NCI-H526 treated with DMSO at 0.1 percent for 48 hours (cell line): ENCODE results near the gene RIMS1.

ENCODE experiments used
- DNase-seq: peaks from one replicate; lab custom pipeline; 2025; lab: John Stamatoyannopoulos, UW

Gene RIMS1

DNA sequence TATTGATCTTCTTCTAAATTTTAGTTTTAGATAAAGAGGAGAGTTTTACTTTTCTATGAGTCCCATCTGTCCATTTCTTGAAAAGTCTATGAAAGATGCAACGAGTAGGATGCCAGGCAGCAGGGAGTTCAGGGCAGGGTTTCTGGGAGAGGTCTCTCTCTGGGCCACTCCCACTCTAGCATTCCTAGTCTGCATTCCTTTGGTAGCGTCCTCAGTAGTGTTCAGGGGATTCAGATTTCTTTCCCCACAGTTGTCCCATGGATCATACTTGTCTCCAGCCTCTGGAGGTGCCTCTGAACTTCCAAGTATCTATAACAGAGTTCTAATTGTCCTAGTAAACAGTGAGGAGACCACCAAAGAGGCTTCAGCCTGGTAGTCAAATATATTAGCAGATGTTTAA lies 225.3 kb downstream of the RIMS1 start:
- DNase-seq = no peak

DNA sequence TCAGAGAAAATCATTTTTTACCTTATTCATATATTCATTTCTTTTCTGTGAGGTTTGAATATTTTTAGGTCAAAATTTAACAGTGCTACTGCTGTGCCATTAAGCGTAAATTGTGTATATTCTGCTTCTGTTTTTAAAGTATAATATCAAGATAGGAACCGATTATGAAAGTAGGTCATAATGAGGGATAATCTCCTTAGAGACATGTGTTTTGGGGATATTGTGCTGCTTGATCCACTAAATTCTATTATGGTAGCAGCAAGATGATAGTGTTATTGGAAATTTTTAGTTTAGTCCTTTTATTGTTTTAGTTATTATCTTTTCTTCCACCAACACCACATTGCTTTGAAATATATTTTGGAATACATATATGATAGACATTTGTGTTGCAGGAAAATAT lies 244.0 kb downstream of the RIMS1 start:
- no peak for DNase-seq

DNA sequence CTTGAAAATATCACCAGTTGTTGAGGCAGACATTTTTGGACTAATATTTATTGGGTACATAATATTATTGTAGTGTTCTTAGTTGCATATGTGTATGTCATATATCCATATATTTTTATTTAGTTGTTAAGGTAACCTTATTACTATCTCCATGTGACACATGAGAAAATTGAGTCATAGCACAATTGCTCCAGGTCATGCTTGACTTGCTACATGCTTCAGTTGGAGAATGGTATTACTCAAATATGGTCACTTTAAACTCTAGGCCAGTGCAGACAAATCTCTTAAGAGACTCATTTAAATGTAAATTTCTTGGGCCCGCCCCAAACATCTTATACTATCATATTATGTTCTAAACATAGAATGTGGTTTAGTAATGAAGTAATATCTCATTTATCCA lies 246.1 kb downstream of the RIMS1 start:
- DNase-seq = no peak

DNA sequence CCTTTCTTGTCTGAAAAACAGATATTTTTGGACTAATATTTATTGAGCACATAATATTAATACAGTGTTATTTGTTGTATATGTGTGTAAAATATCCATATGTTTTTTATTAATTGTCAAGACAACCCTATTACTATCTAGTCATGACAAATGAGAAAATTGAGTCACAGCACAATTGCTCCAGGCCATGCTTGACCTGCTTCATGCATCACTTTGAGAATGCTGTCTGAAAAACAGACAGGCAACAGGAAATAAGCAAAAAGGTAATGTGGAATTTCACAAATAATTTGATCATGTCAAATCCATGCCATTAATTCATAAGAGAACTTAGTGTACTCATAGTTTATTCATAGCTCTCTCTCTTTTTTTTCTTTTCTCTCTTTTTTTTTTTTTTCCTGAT lies 246.5 kb downstream of the RIMS1 start:
- DNase-seq = no peak

DNA sequence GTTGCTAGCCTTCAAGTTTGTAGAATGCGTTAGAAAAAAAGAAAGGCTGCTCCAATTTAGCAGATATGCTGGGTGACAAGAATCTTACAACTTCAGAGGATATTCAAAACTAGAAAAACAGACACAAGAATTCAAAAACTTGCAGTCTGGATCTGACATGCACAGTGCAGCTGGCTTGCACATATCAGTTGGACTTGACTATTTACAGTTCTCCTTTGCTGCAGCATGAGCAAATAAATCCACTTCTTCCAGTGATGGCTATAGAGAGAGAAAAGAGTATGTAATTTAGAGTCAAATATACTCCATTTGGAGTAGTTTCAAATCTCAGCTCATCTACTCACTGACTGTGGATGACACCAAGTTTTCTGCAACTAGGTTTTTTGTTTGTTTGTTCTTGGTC lies 247.0 kb downstream of the RIMS1 start:
- DNase-seq = no peak

DNA sequence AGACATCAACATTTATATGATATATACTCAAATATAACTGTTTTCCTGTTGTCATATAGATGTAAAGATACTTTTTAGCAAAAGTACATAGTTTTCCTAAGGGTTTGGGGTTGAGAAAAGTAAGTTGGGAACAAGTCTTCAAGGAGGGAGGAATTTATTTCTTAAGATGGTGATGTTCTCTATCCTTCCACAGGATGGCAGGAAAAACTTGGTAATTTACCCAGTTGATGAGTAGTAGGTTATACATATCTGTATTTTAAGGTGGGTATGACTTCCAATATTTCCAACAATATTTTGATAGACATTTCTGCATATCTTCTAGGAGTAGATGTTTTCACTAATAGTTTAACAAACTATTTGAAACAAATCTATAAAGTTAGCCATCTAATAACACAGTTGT lies 254.4 kb downstream of the RIMS1 start:
- no peak for DNase-seq

DNA sequence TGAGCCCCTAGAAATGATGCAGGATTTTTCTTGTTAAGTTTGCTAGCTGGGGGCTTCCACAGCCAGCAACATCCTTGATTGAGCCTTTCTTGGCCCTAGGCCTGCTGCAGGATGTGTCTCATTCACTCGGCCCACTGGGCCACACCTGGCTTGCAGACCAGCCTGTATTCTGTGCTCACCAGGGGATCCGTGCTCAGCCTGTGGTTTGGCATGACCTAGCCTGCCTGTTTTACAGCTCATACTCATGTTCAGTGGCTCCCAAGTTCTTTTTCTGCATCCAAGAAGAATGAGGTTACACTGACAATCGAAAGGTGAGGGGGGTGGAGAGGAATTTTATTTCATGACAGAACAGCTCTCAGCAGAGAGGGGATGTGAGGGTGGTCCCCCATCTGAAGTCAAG lies 263.4 kb downstream of the RIMS1 start:
- no peak for DNase-seq

DNA sequence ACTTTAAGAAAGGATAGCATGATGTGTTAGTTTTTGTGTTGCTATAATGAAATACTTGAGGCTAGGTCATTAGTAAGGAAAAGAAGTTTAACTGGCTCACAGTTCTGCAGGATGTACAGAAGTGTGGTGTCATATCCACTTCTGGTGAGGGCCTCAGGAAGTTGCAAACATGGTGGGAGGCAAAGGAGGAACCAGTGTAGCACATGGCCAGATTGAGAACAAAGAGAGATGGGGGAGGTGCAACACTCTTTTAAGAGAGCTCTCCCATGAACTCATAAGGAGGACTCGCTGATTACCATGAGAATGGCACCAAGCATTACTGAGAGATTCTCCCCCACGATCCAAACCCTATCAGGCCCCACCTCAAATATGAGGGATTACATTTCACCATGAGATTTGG lies 265.4 kb downstream of the RIMS1 start:
- DNase-seq = no peak

DNA sequence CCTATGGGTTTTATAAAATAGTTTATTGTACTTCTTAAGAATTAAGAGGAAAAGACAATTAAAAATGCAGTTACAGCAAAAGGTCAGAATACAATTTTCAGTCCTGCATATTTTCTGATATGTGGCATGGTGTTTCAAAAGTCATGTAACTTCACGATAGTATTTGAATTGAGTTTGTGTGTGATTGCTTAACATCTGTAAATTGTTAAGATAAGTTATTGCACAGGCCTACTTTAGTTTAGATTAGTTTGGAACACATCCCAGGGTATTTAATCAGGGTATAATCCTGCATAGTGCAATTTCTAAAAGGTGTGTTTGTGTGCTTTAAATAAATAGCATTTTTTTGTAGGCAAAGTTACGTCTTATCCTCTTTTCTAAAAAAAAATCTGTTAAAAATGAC lies 289.6 kb downstream of the RIMS1 start:
- DNase-seq = no peak

DNA sequence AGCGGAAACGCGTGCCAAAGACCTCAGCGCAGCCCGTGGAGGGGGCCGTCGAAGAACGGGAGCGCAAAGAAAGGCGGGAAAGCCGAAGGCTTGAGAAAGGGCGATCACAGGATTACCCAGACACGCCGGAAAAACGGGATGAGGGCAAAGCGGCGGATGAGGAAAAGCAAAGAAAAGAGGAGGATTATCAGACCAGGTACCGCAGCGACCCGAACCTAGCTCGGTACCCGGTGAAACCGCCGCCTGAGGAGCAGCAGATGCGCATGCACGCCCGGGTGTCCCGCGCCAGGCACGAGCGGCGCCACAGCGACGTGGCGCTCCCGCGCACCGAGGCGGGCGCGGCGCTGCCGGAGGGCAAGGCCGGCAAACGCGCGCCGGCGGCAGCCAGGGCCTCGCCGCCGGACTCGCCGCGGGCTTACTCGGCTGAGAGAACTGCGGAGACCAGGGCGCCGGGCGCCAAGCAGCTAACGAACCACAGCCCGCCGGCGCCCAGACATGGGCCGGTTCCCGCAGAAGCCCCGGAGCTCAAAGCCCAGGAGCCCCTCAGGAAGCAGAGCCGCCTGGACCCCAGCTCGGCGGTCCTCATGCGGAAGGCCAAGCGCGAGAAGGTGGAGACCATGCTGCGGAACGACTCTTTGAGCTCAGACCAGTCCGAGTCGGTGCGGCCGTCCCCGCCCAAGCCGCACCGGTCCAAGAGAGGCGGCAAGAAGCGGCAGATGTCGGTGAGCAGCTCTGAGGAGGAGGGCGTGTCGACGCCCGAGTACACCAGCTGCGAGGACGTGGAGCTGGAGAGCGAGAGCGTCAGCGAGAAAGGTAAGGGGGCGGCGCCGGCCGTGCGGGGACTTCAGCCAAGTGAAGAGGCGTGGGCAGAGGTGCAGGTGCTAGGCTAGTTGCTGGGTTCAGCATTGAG lies 296.2 kb downstream of the RIMS1 start:
- peak; percentile 68 for DNase-seq

DNA sequence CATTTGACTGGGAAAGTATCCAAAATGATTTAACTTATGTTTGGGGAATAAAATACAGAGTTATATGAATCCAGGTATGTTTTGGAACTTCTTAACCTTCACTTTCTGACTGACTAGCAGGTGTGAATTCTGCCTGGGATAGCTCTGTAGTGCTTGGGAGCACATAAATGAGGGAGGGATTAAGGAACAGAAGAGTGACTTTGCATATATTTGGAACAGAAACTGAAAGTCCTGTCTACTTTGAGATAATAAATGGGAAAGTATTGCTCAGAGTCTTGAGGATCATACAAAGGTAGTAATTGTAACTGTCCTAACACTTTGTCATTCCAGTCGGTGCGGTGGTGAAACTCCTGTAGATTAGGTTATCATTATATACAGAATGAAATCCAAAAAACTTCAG lies 317.6 kb downstream of the RIMS1 start:
- DNase-seq = no peak

DNA sequence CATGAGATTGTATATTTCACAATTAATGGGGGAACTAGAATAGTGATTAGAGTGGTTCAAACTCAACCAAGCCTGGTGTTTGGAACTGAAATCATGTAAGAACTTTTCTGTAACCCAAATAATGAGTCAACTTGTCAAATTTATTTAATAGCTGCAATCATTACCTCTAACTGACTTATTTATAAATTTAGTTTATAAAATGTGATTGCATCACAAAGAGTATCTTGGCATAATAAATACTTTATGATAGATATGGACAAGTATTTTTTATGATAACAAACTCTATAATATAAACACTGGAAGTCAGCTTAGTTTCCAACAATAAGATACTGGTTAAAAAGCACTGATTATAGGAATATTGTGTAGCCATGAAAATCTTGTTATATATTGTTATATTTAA lies 319.1 kb downstream of the RIMS1 start:
- no peak for DNase-seq

DNA sequence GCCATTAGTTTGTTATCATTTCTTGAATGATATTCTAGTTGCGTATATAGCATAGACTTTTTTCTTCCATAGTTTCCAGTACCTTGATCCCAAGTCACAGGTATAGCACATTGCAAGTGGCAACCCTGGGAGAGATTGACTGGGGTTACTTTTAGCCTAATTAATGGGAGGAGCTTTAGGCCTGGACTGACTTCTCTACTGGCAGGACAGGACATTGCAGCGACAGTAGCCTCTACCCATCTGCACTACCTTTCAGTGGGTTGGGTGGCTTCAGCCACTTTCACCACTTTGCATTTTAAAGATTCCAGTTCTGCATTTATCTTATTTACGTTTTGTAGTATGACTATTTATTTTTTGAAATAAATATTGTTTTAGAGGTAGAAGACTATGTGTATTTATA lies 320.3 kb downstream of the RIMS1 start:
- no peak for DNase-seq

DNA sequence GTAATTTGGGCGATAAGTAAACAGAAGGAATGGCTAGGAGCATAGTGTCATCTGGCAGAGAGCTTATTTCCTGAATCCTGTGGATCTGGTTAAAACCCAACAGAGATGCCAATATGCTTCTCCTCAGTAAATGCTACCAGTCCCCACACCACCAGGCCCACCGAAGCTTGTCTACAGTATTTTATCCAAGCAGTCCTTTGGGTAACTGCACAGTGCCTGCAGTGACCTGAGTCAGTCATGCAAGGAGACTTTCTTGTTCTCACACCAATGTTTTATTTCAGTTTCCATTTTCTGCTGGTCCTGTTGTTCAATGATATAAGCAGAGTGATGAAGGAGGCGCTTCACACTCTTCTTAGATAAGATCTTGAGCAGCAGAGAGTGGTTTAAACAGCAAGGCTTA lies 326.3 kb downstream of the RIMS1 start:
- DNase-seq = no peak

DNA sequence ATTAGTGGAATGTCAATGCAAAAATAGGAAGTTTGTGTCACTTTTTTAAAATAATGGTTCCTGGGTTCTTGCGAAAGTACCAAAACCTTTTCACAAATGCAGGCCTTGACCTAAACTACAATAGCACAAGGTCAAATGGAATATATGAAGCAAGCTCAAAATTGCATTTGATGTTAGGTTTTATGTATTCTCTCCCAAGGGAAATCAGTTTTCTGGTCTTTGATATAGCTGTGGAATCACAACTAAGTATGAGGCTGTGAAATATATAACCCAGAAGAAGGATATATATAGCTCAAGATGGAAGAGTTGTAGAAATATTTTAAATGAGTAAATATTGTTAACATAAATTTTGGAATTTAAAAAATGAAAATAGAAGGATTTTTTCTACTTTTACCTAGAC lies 327.3 kb downstream of the RIMS1 start:
- DNase-seq = no peak

DNA sequence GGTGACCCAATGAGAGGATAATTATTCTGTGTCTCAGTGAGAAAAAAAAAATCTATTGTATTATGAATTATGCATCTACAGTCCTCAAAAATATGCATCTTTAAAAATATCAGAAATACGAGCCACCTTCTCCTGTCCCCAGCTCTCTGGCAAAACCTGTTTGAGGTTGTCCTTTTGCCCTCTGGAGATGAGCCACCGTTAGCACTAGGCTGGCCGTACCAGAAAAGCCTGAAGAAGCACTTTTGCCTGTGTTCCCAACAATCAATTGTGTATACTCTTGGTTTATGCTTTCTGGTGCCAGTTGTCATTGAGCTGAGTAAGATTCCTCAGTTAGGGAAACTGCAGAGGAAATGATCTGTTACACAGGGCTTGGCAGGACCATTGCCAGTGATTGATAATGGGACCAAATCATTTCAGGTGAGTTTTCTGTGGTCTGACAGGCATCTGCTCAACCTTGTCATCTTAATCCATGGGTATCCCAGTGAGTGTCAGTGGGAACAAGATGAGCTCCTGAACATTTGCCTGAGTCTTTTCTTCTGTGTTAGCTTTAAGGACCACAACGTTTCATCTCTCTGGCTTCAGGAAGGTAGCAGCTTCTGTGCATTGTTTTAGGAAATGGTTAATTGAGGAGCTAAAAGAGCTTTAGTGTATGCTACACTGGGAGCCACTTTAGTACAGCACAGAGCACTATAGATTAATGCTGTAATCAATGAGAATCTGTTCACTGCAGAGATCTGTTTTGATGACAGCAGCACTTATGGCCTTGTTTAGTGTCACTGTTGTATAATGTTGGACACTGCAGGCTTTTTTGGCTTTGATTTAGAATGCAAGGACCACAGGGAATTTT lies 330.1 kb downstream of the RIMS1 start:
- DNase-seq = no peak

DNA sequence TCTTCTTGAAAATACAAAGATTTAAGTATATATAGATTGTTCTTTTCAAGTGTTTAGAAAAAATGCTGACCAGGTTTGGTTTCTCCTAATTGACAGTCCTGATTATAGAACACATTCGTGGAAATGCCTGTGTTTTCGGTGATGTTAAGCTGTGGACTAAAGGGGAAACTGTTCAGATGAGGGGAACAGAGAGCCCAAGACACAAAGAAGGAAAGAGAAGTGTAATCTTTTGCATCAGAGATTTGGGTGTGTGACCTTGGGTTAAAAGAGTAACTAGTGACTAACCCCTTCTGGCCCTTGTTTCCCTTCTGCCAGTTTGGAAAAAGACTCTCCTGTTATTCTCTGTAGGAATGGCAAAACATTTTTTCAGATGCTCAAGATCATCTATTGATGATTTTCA lies 331.3 kb downstream of the RIMS1 start:
- DNase-seq = no peak

DNA sequence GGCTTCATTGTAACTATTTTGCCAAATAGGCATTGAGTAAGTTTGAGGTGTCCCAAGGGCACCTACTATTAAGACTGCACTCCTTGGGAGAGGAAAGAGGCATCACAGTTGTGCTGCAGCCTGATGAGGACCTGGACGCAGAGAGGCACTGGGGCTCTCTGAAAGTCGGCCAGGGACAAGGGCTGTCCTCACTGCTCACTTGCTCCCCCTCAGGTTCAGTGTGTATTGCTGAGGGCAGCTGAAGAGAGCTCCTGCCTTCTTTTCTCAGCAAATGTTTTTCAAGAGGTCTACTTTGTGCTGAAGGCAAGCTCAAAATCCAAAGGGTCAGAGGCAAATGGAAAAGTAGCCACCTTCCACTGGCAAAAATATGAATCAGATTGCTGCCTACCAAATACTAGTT lies 331.8 kb downstream of the RIMS1 start:
- DNase-seq = no peak

DNA sequence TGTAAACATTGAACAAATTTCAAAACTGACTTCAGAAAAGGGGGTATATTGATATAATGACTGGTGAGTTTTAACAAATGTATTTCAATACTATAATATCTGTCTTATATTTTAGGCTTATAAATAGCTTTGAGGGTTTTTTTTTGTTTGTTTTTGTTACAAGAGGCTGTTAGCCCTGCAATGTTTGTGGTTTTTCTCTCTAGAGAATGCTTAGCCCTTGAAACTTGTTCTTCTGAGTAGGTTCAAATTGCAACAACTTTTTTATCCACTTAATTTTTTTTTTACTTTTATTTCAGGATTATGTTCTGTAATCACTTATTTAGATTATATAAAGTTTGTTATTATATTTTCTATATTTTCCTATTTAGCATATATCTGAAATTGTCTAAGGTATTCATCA lies 333.2 kb downstream of the RIMS1 start:
- DNase-seq = no peak

DNA sequence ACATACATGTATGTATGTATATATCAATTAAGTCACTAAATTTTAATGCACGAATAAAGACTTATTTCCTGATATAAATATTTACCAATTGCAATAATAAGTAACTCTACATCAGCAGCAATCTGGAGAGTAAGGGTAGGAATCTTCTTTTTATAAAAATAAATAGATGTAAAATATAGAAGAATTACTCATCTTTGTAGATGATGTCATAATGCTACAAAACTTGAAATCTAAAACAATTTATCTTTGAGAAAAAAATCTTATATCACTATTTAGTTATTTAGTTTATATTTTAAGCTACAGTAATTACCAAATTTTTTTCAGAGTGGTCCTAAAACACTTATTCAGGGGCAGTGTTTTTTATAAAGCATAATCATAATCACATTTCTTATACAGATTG lies 351.7 kb downstream of the RIMS1 start:
- DNase-seq = no peak

DNA sequence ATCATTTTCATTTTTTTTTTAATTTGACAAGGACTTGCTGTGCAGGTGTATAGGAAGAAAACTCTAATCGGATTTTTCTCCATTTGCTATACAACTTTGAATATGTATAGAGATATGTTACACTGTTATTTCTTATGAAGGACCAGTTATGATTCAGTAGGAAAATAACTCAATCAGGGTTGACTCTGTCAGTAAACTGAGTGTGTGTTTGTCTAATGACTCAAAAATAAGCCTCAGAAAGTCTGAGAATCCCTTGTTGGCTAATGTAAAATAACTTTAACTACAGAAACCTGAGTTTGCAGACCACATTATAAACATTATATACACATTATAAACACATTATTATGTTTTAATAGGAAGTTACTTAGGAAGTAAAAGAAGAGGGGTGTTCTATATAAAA lies 352.6 kb downstream of the RIMS1 start:
- DNase-seq = no peak

DNA sequence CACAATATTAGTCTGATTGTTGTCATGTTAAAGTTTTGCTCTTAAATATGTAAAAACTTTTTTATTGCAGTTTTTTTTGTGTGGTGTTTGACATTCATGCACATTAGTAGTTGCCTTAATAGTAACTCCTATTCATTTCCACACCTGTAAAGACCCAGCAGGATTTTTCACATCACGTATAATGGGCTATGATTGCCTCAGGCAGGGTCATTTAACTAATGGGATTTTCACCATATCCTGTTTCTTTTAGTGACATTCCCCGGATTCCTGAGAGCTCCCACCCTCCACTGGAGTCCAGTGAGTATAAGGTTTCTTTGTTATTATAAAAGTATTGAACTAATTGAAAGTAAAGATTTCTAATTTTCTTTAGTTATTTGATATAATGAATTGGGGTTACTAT lies 359.2 kb downstream of the RIMS1 start:
- no peak for DNase-seq

DNA sequence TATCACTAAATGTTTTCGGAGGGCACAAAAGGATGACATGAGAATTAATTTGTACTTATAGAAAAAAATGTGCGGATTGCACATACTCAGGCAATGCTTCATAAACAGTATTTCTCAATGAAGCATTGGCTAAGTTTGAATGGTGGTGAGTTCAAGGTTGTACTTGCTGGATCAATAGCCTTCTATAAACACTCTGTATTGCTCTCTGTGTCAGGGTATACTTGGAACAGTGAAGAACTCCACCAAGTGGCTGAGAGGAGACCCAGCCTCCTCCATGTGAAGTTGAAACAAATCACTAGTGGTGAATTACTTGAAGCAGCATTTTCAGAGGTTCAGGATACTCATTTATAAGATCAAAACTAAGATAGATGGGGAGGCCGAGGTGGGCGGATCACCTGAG lies 360.6 kb downstream of the RIMS1 start:
- DNase-seq = no peak
